K562 (cell line): ENCODE results near the gene NEU1. TPM values are rescaled to one million over a fixed set of nuclear protein-coding genes. Genes with fewer than 3 reads are reported as not detected.

Experiments used
- CEBPZ ChIP-seq: fragments of 150-350 bp; IDR thresholded peaks from 2 replicates; pipeline ENCODE4 v1.6.1; 2014; ENCODE audit warnings: low read depth, mild to moderate bottlenecking, low read length, borderline replicate concordance
- HMG20B ChIP-seq: fragments of 250-450 bp; sonication (Bioruptor Pico); IDR thresholded peaks from 2 replicates; pipeline ENCODE4 v1.5.0; 2021; ENCODE audit warnings: mild to moderate bottlenecking
- PHTF2 ChIP-seq: fragments of 250-450 bp; sonication (Bioruptor Pico); IDR thresholded peaks from 2 replicates; pipeline ENCODE4 v1.5.0; 2021; ENCODE audit warnings: mild to moderate bottlenecking
- PRMT5 ChIP-seq: sonication (generic); formaldehyde crosslinking; IDR thresholded peaks from 2 replicates; pipeline ENCODE4 v1.5.0; 2020; ENCODE audit warnings: missing genetic modification reagents
- SAP30 ChIP-seq: fragments of 200-600 bp; sonication (generic); IDR thresholded peaks from 2 replicates; pipeline ENCODE4 v1.6.1; 2012; ENCODE audit warnings: borderline replicate concordance, low read depth, mild to moderate bottlenecking, moderate library complexity, low read length, control low read depth, inconsistent platforms; ENCODE audit not compliant: insufficient read depth, poor library complexity, severe bottlenecking
- YBX1 ChIP-seq: fragments of 450-650 bp; IDR thresholded peaks from 2 replicates; pipeline ENCODE4 v1.7.1; 2016; ENCODE audit warnings: mild to moderate bottlenecking
- ZBTB17 ChIP-seq: fragments of 450-650 bp; formaldehyde crosslinking; IDR thresholded peaks from 2 replicates; pipeline ENCODE4 v1.4.0; 2020; ENCODE audit warnings: mild to moderate bottlenecking
- ZNF76 ChIP-seq: fragments of 250-450 bp; sonication (Bioruptor Pico); IDR thresholded peaks from 2 replicates; pipeline ENCODE4 v1.4.0; 2020; ENCODE audit warnings: mild to moderate bottlenecking, moderate library complexity, borderline replicate concordance
- polyA plus RNA-seq, 8 experiments: library from polyadenylated mRNA; depleted of rRNA in 4 of 8; stranded (reverse) in 5 of 8; unstranded in 3 of 8; fragments of >200 nt; fragmentation: Nextera tagmentation in 2 of 8; fragmentation: Illumina TruSeq in 1 of 8; extraction: Ambion mirVana in 2 of 8; extraction: Trizol in 1 of 8; gene quantifications; 2 replicates each; pipeline versions ENCODE4 v1.2.1 to v1.2.3, GENCODE V29; 2011 to 2014; ENCODE audit warnings: inconsistent platforms in 1 of 8, missing spikeins in 1 of 8
- total RNA-seq, 7 experiments: library from RNA; depleted of rRNA in 6 of 7; stranded (reverse); fragments of >200 nt in 6 of 7; fragmentation: Illumina TruSeq in 2 of 7; extraction: Trizol in 2 of 7; gene quantifications; 2 replicates each; pipeline versions ENCODE4 v1.2.1 to v1.2.3, GENCODE V29; 2011 to 2021; ENCODE audit warnings: low replicate concordance in 1 of 7
- TF ChIP-seq, protein P1 (sequence below), 2 experiments: IDR thresholded peaks in 1 of 2; conservative IDR thresholded peaks in 1 of 2; 2 replicates each; pipeline ENCODE4 v1.6.1; 2016; ENCODE audit warnings: low read depth in 2 of 2, mild to moderate bottlenecking in 1 of 2, missing compliant biosample characterization in 1 of 2, missing genetic modification characterization in 1 of 2, moderate library complexity in 1 of 2
- TF ChIP-seq, protein P2 (sequence below): fragments of 450-650 bp; IDR thresholded peaks from 2 replicates; pipeline ENCODE4 v1.6.1; 2016; ENCODE audit warnings: mild to moderate bottlenecking, moderate library complexity

The NEU1 gene
- total and polyA plus RNA-seq, 9 of the 15 experiments (the other 6 are each of a cell fraction or from before 2014, with no cell fraction given) = 14.8 to 67.8 (median 51.0) TPM

GRCh38 chr6:31814677-31815024 is 48.0 kb downstream of the NEU1 start (continued):
- TF ChIP-seq, protein P1, sequence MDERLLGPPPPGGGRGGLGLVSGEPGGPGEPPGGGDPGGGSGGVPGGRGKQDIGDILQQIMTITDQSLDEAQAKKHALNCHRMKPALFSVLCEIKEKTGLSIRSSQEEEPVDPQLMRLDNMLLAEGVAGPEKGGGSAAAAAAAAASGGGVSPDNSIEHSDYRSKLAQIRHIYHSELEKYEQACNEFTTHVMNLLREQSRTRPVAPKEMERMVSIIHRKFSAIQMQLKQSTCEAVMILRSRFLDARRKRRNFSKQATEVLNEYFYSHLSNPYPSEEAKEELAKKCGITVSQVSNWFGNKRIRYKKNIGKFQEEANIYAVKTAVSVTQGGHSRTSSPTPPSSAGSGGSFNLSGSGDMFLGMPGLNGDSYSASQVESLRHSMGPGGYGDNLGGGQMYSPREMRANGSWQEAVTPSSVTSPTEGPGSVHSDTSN (CRISPR knock-in tag; IDR thresholded peaks at IDR 0.05; ENCODE audit: low read depth) = no peak
- TF ChIP-seq, protein P1 (tag; conservative IDR thresholded peaks at IDR 0.05; ENCODE audit: low read depth) = peak; percentile 65
- TF ChIP-seq ZNF76 (CRISPR knock-in tag) (0 out of 2 replicates have a peak, but pooled peaks have one; percentile 70), YBX1 (no peak), PHTF2 (CRISPR knock-in tag) (no peak), ZBTB17 (CRISPR knock-in tag) (peak; percentile 55; the same call in 1 of the 2 replicates), CEBPZ (no peak), PRMT5 (CRISPR knock-in tag) (no peak), HMG20B (CRISPR knock-in tag) (no peak), SAP30 (no peak)
- TF ChIP-seq, protein P2, sequence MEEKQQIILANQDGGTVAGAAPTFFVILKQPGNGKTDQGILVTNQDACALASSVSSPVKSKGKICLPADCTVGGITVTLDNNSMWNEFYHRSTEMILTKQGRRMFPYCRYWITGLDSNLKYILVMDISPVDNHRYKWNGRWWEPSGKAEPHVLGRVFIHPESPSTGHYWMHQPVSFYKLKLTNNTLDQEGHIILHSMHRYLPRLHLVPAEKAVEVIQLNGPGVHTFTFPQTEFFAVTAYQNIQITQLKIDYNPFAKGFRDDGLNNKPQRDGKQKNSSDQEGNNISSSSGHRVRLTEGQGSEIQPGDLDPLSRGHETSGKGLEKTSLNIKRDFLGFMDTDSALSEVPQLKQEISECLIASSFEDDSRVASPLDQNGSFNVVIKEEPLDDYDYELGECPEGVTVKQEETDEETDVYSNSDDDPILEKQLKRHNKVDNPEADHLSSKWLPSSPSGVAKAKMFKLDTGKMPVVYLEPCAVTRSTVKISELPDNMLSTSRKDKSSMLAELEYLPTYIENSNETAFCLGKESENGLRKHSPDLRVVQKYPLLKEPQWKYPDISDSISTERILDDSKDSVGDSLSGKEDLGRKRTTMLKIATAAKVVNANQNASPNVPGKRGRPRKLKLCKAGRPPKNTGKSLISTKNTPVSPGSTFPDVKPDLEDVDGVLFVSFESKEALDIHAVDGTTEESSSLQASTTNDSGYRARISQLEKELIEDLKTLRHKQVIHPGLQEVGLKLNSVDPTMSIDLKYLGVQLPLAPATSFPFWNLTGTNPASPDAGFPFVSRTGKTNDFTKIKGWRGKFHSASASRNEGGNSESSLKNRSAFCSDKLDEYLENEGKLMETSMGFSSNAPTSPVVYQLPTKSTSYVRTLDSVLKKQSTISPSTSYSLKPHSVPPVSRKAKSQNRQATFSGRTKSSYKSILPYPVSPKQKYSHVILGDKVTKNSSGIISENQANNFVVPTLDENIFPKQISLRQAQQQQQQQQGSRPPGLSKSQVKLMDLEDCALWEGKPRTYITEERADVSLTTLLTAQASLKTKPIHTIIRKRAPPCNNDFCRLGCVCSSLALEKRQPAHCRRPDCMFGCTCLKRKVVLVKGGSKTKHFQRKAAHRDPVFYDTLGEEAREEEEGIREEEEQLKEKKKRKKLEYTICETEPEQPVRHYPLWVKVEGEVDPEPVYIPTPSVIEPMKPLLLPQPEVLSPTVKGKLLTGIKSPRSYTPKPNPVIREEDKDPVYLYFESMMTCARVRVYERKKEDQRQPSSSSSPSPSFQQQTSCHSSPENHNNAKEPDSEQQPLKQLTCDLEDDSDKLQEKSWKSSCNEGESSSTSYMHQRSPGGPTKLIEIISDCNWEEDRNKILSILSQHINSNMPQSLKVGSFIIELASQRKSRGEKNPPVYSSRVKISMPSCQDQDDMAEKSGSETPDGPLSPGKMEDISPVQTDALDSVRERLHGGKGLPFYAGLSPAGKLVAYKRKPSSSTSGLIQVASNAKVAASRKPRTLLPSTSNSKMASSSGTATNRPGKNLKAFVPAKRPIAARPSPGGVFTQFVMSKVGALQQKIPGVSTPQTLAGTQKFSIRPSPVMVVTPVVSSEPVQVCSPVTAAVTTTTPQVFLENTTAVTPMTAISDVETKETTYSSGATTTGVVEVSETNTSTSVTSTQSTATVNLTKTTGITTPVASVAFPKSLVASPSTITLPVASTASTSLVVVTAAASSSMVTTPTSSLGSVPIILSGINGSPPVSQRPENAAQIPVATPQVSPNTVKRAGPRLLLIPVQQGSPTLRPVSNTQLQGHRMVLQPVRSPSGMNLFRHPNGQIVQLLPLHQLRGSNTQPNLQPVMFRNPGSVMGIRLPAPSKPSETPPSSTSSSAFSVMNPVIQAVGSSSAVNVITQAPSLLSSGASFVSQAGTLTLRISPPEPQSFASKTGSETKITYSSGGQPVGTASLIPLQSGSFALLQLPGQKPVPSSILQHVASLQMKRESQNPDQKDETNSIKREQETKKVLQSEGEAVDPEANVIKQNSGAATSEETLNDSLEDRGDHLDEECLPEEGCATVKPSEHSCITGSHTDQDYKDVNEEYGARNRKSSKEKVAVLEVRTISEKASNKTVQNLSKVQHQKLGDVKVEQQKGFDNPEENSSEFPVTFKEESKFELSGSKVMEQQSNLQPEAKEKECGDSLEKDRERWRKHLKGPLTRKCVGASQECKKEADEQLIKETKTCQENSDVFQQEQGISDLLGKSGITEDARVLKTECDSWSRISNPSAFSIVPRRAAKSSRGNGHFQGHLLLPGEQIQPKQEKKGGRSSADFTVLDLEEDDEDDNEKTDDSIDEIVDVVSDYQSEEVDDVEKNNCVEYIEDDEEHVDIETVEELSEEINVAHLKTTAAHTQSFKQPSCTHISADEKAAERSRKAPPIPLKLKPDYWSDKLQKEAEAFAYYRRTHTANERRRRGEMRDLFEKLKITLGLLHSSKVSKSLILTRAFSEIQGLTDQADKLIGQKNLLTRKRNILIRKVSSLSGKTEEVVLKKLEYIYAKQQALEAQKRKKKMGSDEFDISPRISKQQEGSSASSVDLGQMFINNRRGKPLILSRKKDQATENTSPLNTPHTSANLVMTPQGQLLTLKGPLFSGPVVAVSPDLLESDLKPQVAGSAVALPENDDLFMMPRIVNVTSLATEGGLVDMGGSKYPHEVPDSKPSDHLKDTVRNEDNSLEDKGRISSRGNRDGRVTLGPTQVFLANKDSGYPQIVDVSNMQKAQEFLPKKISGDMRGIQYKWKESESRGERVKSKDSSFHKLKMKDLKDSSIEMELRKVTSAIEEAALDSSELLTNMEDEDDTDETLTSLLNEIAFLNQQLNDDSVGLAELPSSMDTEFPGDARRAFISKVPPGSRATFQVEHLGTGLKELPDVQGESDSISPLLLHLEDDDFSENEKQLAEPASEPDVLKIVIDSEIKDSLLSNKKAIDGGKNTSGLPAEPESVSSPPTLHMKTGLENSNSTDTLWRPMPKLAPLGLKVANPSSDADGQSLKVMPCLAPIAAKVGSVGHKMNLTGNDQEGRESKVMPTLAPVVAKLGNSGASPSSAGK = no peak
